GM21786 (cell line): ENCODE measurements around the gene TBL1X.
"Not testable (repeated sequence)": the region's sequence is repeated elsewhere in the genome, so short reads cannot be mapped to it uniquely, and the experiment has no call there.

ENCODE experiments used
- ATAC-seq: cut with Tn5 transposase; IDR thresholded peaks from one replicate; pipeline ENCODE4 v1.9.1; 2021; ENCODE audit not compliant: unreplicated experiment

Gene TBL1X

DNA sequence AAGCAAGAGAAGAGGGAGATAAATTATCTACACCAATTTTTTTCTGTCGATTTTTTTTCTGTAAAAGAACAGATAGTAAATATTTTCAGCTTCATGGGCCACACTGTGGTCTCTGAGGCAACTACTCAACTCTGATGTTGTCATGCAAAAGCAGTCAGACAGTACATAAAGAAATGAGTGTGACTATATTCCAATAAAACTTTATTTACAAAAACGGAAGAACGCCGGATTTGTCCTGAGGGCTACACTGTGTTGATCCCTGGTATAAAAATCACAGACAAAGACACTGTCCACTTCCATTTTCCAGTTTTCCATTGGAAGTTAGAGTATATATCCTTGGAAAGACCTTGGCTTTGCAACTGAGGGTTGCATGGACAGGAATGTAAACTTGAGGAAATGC is 282.8 kb downstream of the TBL1X start:
- no peak for ATAC-seq

DNA sequence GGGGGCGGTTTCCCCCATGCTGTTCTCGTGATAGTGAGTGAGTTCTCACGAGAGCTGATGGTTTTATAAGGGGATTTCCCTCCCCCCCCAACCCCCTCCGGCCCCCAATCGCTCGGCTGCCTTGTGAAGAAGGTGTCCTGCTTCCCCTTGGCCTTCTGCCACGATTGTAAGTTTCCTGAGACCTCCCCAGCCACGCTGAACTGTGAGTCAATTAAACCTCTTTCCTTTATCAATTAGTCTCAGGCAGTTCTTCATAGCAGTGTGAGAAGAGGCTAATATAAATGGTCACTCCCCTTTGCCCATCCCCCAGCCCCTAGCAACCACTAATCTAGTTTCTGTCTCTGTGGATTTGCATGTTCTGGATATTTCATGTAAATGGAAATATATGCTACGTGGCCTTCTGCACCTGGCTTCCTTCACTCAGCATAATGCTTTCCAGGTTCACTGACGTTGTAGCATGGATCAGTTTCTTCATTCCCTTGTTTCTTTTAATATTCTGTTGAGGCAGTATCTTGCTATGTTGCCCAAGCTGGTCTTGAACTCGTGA is 284.4 kb downstream of the TBL1X start:
- ATAC-seq, result no peak

DNA sequence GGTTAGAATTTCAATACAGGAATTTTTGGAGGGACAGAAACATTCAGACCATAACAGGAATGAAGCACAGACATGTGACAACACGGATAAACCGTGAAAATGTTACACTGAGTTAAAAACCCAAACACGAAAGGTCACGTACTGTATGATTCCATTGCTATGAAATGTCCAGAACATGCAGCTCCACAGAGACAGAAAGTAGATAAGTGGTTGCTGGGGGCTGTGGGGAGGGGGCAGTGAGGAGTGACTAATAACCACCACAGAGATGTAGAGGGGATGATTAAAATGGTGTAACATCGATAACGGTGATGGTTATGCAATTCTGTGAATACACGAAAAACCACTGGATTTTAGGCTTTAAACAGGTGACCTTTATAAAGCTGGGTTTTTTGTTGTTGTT is 292.5 kb downstream of the TBL1X start:
- no peak for ATAC-seq

DNA sequence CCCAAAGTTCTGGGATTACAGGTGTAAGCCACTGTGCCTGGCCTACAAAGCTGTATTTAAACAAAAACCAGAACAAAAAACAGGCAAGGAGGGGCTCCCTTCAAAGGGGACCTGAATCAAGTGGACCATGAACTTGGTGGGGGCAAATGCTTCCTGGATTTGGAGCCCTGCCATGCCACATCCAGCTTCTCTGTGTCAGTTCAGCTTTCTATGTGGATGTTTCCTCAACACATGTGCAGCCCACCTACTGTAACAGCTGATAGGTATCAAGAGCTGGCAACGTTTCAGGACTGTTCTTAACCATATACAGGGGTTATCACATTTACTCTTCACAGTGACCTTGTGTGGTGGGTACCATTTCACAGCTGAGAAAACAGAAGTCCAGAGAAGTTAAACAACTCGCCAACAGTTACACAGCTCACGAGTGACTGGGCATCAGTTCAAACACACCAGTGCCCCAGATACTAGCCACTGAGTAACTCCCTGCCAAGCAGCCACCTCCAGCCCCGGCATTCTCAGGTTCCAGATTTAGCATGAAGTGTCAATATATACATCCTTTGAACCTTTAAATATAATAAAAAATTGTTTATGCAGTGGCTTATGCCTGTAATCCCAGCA is 293.3 kb downstream of the TBL1X start:
- ATAC-seq, result no peak

DNA sequence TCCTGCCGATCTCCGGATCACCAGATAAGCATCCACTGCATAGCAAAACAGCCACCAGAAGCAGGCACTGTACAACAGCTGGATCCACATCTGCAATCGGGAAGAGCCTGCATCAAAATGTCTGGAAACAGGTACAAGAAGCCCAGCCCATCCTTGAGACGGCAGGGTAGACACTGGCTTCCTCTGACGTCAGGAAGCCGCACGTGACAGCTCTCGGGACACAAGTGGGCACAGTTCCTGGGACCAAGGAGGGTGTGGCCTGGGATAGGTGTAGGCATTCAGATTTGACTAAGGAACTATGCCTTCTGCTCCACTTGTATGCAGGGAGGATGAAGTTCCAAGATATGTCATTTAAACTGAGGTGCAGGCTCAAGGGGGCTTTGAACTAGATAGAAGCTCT is 294.5 kb downstream of the TBL1X start:
- ATAC-seq, result no peak

DNA sequence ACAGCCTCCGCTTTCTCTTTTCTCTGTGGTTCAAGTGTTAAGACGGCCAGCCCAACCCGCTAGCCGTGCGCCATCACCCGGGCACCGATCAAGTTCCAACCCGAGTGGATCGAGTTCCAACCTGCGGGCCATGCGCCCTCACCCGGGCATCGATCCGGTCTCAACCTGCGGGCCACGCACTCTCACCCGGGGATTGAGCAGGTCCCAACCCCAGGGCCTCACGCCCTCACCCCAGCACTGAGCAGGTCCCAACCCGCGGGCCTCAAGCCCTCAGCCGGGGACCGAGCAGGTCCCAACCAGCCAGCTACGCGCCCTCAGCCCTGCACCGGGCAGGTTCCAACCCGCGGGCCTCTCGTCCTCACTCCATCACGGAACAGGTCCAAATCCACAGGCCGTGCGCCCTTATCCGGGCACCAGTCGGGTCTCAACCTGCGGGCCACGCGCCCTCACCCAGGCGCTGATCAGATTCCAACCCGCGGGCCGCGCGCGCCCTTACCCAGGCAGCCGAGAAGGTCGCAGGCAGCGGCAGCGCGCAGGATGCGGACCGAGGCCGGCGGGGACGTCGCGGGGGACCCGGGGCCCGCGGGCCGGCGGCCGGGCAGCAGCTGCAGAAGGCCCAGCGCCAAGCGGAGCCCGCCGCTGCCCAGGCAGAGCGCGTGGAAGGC is 300.3 kb downstream of the TBL1X start:
- ATAC-seq, result no peak

DNA sequence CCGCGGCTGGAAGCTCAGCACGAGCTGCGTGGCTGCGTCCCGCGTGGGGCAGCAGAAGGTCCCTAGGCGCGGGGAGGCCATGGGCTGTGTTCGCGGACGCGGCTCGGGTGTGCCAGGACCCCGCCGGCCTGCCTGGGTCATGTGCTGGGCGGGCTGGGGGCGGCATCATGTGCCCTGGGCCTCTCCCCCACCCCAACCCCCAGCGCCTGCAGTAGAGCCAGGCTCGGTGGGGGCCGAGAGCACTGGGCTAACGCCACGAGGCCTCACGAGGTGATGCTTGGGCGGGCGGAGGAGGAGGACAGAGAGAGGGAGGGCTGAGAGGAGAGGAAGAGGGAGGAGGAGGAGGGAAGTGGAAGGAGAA is 300.9 kb downstream of the TBL1X start, which contains the start of gene GPR143:
Gene GPR143, minus strand, starts transcription at position 111 of the 361 bp plus-strand sequence. Its CDS starts 30 bp downstream, at position 81.
- no peak for ATAC-seq

DNA sequence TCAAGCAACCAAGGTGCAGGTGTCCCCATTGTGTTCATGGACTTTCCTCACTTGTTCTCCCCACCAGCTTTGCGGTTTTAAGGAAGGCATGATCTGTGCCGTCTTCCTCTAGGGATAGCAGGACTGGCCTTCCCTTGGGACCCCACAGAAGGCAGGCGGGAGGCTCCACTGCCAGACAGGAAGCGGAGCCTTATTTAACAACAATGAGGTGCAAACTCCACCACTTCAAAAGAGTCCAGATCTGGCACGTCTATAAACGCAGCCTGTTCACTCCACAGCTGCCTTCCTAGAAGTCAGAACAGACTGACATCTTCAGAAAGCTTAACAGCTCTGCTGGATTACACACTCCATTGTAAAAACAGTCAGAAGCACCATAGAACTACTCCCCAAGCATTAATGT is 302.5 kb downstream of the TBL1X start:
- no peak for ATAC-seq

DNA sequence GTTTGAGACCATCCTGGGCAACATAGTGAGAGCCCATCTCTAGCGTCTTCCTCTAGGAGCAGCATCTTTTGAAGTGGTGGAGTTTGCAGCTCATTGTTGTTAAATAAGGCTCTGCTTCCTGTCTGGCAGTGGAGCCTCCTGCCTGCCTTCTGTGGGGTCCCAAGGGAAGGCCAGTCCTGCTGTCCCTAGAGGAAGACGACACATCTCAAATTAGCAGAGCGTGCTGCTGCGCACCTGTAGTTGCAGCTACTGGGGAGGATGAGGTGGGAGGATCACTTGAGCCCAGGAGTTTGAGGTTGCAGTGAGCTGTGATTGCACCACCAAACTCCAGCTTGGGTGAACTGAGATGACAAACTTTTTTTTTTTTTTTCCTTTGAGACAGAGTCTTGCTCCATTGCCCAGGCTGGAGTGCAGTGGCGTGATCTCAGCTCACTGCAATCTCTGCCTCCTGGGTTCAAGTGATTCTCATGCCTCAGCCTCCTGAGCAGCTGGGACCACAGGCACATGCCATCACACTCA is 303.5 kb downstream of the TBL1X start:
- ATAC-seq, result not testable (repeated sequence)

DNA sequence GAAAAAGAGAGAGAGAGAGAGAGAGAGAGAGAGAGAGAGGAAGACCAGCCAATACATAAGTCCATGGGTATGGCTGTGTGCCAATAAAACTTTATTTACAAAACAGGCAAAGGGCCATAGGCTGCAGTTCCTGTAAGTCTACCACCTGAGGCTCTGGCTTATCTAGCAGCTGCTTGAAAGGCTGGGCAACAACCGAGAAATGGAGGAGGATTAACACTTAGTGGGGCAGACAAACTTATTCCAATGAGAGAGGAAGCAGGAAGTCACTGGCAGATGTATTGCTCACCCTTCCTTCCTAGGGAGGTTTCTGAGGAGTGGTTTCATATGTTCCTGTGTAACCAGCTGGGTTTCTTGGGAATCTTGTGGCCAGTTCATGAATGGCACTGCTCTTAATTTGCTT is 305.5 kb downstream of the TBL1X start:
- no peak for ATAC-seq

DNA sequence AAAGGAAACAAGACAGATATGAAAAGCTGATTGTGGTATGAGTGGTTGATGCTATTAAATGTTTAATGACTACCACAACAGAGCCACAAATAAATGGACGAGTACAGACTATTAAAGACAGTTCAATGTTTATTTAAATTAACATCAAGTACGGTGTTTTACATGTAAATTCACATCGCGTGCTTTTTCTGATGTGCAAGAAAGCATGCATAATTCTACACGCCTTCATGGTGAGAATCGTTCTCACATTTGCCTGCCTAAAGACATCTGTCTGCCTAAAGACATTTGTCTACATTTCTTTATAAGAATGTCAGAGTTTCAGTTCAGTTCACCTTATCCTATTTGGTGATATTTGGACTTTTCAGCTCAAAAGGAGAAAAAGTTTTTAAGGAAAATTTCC is 308.1 kb downstream of the TBL1X start:
- no peak for ATAC-seq

DNA sequence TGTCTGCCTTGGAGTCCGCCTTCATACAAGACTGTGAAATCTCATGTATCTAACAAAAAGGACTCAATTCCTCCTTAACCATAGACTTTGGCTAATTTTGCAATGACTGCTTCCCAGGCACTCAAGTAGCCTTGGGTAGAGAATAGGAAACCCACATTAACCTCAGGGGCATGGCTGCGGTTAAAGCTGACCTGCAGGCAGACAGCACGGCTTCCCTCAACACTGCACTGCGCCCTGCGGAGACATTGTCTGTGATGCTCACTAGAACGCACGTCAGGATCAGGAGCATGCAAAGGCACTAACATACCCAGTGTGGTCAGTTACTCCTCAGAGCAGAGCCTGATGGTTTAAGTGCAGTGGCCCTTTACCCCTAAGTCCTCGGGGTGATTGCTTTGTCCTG is 311.1 kb downstream of the TBL1X start:
- no peak for ATAC-seq

DNA sequence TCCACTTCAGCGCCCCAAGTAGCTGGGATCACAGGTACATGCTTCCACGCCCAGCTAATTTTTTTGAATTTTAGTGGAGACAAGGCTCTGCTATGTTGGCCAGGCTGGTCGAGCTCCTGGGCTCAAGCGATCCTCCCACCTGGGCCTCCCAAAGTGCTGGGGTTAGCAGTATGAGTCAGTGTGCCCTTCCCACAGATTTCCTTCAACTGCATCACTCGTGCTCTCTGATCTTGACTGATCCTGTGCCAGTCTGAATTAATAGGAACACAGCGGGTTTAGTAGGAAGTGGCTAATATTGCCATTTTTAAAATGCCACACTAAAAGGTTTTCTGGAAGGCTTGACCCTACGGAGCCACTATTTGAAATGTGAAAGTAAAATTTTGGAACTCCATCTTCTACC is 317.1 kb downstream of the TBL1X start:
- no peak for ATAC-seq

DNA sequence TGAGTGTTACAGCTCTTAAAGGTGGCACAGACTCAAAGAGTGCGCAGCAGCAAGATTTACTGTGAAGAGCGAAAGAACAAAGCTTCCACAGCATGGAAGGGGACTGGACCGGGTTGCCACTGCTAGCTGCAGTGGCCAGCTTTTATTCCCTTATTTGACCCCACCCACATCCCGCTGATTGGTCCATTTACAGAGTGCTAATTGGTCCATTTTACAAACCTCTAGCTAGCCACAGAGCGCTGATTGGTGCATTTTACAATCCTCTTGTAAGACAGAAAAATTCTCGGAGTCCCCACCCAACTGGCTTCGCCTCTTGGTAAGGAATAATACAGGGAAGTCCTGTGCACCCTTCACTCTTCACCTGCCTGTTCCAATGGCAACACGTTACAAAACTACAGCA is 319.5 kb downstream of the TBL1X start:
- no peak for ATAC-seq

DNA sequence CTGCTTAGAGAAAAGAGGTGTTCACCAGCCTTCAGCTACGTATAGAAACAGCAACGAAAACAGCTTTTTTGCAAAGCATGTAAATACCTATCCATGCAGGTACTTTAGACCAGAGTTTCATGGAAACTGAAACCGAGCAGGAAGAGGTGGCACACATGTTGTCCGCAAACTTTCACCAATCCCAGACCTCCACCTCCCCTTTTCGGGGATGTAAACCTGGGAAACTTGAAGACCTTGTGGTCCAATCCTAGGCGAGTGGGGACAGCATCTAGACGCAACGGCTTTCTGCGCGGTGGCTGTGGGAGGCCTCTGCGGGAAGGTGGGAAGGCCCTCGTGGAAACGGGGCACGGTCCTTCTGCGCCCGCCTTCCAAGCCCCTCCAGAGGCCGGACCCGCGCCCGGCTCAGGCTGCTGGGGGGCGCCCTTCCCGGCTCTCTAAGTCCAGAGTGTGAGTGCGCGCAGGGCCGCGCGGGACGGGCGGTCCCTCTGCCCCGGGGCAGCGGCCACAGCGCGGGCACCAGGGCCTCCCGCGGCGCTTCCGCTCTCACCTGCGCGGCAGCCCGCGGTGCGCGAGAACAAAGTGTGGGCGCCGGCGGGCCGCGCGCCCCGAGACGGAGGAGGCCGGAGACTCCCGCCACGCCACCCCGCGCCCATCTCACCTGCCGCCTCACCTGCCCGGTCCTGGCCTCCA is 320.5 kb downstream of the TBL1X start:
- ATAC-seq, result no peak

DNA sequence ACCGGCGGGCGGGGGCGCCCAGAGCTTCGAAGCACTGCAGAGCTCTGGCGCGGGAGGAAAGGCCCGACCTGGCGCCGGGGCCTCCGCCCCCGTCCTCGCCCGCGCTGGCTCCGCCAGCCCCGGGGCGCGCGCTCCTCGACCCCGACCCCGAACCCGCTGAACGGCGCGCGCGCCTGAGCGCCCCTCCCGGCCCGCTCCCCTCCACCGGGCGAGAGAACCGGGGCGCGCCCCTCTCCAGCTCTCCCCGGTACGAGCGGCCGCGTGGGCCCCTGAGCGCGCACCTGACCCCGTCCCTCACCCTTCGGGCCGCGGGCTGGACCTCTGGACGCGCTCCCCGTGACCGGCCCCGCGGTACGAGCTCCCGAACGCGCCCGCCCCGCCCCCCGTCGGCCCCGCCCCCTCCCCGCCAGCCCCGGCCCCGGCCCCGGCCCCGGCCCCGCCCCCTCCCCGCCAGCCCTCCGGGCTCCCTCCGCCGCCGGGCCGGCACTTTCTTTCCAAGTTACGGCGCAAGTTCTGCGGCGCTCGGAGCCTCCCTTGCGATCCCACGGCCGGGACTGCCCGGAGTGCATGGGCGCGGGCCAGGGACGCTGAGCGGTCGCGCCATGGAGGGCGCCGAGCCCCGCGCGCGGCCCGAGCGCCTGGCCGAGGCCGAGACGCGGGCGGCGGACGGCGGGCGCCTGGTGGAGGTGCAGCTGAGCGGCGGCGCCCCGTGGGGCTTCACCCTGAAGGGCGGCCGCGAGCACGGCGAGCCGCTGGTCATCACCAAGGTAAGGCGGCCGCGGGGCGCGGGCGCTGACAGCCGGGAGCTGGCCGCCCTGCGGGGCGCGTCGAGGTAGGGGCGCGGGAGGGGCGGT is 321.3 kb downstream of the TBL1X start, which contains the start of gene SHROOM2:
Gene SHROOM2, plus strand, starts transcription at position 486 of the 854 bp plus-strand sequence. Its CDS starts 117 bp downstream, at position 603.
- ATAC-seq, result no peak

DNA sequence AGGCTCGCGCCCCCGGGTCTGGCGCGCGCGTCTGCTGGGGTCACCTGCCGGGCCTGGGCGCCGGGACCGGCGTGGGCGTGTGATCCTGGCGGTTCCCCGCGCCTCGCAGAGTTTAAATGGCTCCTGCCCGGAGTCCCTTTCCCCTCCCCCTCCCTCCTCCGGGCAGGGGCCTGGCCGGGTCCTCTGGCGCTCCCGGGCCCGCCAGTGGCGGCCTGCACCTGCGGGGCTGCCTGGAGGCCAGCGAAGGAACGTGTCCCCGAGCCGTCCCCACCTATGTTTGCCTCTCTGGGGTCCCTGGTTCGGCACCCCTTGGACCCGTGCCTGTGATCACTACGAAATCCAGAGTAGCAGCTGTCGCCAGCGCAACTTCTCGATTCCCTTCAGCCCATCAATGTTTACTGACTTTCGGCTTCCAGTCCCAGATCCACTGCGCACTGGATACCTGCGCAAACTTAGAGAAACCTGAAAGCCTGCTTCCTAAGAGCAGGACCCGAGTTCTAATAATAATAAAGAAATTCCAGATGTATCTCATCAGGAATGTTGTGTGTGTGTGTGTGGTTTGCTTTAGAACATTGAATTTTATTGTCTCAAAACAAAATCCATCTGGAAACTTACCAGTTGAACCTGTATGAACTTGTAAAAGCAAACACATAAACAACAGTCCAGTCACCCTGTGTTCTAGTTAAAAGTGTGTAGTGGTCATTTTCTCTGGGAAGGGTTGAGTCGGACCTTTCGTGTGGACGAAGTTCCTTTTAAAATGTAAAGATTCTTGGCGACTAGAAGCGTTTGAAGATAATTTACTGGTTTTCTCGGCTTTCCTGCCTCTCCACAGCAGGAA is 322.2 kb downstream of the TBL1X start:
- ATAC-seq, result no peak

DNA sequence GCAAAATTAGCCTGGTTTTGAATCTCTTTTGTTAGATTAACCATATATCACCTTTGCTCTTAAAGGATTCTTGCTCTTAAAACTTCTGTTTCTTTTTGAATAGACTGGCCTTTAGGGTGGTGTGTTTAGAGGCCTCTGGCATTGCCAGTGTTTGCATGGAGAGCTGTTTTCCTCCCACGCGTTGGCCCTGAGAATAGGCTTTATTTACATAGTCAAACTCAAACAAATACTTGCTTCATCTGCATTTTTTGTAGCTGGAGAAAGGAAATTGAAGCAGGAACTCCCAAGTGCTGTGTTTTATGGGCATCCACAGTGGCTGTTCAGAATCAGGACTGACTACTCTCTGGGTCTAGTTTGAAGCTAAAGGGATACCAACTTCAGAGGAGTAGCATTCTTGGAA is 324.1 kb downstream of the TBL1X start:
- no peak for ATAC-seq

DNA sequence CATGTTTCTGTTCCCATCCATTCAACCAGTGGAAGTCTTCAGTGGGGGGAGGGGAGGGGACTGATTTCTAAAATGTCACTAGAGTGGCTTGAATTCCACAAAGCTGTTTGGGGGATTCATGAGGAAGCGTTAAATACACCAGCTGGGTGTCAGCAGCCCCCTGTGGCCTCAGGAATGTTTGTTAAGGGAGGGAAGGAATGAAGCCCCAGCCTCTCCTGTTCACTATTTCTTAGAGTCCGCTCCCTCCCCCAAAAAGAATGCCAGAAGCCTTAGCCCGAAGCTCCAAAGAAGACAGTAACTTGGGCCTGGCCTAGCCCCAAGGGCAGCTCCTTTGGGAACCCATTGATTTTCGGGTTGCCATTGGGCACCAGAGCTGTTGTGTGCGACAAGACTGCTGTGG is 324.7 kb downstream of the TBL1X start:
- no peak for ATAC-seq
